Sigmoid colon (tissue), 4 donors: ENCODE data around the gene CLIC5.
A peak's percentile ranks its signal among the peaks of the same experiment; 100 is the strongest.

ENCODE experiments used
- EP300 ChIP-seq, 4 donors: sonication (generic); formaldehyde crosslinking; IDR thresholded peaks; one replicate each; pipeline ENCODE4 v1.6.1; 2017; ENCODE audit warnings: antibody characterized with exemption in 4 of 4
- POLR2A ChIP-seq, 2 donors: fragments of 450-650 bp; IDR thresholded peaks; one replicate each; pipeline ENCODE4 v1.6.1; 2016; ENCODE audit warnings: antibody characterized with exemption in 2 of 2, mild to moderate bottlenecking in 2 of 2, moderate library complexity in 2 of 2
- POLR2AphosphoS5 ChIP-seq, 4 donors: sonication (generic); formaldehyde crosslinking; IDR thresholded peaks; one replicate each; pipeline ENCODE4 v1.6.1; 2017; ENCODE audit warnings: antibody characterized with exemption in 4 of 4
- TF ChIP-seq, protein P1 (sequence below), 4 experiments: fragments of 450-650 bp in 3 of 4; fragments of 200-600 bp in 1 of 4; IDR thresholded peaks; one replicate each; pipeline ENCODE4 v1.5.1; 2016 to 2019; ENCODE audit warnings: antibody characterized with exemption in 4 of 4, mild to moderate bottlenecking in 3 of 4, moderate library complexity in 2 of 4

DNA sequence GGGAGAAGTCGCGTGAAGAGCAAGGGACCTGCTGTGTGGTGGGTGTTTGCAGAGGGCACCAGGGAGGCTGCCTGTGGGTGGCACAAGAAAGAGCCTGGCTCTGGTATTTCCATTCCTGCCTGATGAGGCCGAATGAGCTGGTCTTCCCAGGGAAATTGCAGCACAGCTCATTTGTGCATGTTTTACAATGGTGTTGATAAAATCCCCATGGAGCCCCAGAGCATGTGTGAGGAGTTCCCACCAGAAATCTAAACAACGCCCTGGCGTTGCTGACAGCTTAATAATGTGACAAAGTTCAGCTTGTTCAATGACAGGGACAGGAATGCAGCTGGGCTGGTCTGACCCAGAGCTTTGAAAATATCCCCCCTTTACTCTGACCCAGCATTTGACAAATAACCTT is 135.5 kb downstream of the CLIC5 start:
- TF ChIP-seq, protein P1, sequence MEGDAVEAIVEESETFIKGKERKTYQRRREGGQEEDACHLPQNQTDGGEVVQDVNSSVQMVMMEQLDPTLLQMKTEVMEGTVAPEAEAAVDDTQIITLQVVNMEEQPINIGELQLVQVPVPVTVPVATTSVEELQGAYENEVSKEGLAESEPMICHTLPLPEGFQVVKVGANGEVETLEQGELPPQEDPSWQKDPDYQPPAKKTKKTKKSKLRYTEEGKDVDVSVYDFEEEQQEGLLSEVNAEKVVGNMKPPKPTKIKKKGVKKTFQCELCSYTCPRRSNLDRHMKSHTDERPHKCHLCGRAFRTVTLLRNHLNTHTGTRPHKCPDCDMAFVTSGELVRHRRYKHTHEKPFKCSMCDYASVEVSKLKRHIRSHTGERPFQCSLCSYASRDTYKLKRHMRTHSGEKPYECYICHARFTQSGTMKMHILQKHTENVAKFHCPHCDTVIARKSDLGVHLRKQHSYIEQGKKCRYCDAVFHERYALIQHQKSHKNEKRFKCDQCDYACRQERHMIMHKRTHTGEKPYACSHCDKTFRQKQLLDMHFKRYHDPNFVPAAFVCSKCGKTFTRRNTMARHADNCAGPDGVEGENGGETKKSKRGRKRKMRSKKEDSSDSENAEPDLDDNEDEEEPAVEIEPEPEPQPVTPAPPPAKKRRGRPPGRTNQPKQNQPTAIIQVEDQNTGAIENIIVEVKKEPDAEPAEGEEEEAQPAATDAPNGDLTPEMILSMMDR (IDR thresholded peaks at IDR 0.05) = no peak
- TF ChIP-seq POLR2A (IDR thresholded peaks at IDR 0.05) (no peak), EP300 (IDR thresholded peaks at IDR 0.05) (no peak), POLR2AphosphoS5 (IDR thresholded peaks at IDR 0.05) (peak in 1 of 4 donors; percentile 43)
